SKM-1 (cell line): ENCODE data around the gene TOP3B.
"Not testable (repeated sequence)": the region's sequence is repeated elsewhere in the genome, so short reads cannot be mapped to it uniquely, and the experiment has no call there.

Source experiments
- DNase-seq: peaks from one replicate; lab custom pipeline; 2025; ENCODE audit not compliant: unreplicated experiment; lab: John Stamatoyannopoulos, UW

The TOP3B gene

DNA sequence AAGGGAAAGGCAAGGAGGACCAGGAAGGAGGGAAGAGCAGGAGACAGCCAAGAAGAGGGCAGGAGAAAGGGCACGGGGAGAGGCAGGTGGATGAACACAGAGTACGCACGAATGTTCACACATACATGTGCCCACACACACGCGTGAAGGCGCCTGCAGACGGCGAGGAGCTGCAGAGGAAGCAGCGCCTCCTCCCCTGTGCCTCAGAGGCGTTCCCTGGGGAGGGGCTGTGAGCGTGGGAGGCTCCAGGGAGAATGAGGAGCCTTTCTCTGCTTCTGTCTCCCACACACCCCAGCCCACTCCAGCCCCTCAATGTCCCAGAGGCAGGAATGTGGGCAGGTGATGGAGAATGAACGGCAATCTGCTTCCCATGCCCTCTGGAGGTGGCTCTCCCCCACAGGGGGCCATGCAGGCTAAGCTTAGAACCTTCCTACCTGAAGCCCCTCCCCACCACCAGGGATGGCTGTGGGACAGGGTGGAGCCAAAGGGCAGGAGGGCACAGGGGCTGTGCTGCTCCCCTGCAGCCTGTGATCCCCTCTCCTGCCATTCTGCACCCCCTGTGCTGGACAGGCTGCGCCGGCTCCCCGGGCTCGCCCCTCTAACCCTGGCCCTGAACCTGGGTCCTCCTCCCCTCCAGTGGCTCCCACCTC, 55.3 kb downstream of the TOP3B start:
- DNase-seq = no peak

DNA sequence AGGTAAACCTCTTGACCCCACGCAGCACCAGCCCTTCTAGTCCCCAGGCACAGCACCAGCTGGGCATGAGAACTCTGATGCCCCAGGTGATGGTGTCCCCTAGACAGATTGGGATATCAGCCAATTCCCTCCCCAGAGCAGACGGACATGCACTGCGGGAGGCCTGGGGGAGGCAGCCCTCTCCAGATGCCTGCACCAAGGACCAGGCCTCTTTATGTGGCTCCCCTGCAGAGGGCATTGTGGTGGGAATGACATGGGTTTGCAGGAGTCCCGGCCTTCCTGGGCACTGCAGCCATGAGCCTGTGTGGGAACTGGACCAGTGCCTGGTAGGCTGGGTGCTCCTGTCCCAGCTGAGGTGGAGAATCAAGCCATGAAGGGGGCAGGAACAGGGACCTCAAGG, 55.9 kb downstream of the TOP3B start:
- no peak for DNase-seq

DNA sequence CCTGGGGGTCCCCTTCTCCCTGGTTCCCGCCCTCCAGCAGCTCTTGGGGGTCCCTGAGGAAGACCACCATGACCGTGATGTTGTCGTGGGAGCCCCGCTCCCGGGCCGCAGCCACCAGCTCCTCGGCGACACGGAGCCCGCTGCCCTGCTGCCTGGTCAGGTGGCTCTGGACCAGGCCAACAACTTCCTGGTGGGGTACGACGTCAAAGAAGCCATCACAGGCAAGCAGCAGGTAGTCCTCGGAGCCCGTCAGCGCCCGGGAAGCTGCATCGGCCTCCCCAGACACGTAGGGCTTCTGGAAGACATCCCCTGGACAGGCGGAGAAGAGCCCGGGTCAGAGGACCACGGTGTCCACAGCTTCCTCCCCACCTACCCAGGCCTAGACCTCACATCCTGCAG, 59.4 kb downstream of the TOP3B start:
- DNase-seq = no peak

DNA sequence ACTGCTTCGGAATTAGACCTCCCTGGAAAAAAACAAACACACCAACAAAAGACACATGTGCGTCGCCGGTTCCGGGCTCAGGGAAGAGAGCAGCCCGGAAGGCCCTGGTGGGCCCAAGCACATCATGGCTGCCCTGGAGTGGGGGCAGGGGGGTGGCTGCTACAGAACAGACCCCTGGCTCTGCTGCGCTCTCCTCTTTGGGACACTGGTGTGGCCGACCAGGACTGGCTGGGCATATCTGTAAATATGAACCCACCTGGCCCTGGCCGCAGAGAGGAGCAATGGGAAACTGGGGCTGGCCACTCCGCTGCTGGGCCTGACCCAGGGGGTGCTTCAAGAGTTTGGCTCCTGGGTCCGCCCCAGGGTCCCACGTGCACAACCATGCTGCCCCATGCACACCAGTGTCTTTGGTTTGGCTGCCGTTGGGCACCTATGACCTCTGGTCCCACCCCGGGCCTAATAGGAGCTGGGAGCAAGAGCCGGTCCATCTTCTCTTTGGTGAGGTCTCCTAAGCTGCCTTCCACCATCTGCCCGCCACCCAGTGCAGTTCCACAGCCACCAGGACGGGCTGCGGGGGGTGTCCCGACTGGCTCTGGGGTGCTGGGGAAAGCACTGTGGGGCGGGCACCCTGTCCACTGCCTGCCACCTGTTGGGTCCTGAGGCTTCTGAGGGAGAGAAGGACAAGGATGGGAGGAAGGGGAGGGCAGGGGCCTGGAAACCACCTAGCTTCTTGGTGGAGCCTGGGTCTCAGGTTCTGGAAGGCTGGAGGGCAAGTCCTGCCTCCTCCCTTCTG, 60.0 kb downstream of the TOP3B start:
- no peak for DNase-seq

DNA sequence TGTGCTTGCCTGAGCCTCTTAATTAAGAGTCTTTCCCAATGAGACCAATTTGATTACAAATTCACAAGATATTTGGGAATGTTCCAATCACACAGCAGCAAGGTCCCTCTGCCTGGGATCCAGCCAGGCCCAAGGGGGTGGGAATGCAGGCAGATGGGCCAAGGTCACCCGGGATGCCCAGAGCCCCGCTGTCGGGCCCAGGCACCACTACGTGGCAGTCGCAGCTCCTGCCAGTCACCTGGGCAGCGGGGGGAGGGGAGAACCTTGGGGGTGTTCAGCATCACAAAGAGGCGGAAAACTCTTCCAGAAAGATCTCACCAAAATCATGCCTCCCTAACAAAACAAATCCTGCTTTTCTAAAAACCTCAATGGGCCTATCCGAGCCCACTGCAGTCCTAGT, 60.9 kb downstream of the TOP3B start:
- no peak for DNase-seq

DNA sequence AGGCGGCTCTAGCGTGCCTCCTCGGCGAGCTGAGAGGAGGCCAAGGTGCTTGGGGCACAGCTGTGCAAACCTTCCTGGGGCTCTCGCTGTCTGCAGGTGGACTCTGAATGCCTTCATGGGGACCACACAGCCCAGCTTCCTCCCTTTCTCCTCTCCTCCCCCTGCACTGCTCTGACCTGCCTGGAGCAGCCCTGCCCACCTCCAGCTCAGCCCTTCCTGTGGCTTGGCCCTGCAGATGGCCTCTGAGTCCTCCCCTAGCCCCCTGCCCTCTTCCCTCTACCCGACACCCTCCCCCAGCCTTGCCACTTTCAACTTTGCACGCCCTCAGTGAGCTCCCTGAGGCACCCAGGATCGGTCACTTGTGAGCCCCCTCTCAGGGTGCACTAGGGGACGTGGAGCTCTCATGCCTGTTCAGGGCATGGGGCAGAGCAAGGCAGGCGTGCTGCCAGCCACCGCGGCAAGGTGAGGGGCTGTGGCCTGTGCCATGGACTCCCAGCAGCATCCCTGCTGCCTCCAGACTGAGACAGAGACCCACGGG, 61.3 kb downstream of the TOP3B start:
- DNase-seq = no peak

DNA sequence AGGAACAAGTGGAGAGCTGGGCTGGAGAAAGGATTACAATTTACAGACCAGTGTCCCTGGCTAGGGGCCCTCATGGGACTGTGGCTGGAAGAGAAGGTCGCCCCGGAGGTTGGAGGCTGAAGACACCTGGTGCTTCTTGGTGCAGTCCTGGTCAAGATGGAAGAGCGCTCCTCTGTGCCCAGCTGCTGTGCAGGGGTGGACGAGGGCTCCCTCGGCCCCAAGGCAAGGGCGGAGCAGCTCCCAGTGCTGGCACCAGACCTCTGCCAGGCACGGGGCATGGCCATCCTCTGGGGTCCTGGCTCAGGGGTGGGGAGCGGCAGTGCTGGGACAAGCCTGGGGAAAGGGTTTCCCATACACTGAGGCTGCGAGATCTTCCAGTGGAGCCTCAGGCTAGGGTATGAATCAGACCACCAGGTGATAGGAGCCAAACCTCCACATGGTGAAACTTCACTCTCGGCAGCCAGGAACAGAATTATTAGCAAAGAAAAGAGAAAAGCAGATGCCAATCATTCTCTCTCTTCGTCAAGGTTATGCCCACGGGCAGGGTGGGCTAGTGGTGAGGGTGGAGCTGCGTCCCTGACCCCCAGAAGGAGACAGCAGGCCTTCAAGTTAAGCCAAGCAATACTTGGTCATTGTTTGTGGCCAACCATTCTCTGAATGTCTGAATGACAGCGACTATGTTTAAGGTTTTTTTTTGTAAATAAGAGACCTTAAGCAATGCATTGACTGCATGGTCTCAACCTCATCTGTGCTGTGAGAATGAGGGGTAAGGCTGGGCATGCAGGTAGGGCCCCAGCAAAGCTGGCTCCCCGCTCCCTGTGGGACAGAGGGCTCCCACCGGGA, 62.0 kb downstream of the TOP3B start:
- DNase-seq = no peak

DNA sequence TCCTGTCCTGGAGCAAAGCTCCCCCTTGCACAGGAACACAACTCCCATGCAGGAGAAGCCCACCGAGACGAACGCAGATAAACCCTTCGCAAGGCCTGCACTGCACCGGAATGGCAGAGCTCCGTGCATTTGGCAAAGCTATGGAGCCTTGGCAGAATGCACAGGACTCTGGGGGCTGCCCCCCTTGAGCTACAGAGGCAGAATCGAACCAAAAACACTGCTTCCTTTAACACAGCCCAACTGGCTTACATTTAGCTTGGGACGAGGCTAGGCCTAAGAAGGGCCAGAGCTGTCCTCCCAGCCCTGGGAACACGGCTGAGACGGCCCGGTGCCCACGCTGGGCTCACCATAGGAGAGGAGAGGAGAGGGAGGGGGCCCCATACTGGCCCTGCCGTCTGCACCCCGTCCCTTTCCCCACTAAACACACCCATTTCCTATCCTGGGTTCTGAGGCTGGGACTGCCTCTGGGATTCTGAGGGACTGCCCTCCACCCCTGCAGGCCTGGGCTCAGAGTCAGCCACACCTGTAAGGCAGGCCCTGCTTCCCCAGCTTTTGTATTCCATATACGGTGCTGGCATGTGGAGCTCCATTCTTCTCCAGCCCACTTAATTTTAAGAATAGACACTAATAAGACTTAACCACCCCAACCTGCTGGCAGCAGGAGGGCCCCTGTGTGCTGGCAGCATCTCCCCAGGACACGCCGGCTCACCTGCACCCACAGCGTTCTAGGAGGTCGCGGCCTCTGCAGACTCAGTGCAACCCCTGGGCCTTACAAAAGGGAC, 62.9 kb downstream of the TOP3B start:
- DNase-seq = no peak

DNA sequence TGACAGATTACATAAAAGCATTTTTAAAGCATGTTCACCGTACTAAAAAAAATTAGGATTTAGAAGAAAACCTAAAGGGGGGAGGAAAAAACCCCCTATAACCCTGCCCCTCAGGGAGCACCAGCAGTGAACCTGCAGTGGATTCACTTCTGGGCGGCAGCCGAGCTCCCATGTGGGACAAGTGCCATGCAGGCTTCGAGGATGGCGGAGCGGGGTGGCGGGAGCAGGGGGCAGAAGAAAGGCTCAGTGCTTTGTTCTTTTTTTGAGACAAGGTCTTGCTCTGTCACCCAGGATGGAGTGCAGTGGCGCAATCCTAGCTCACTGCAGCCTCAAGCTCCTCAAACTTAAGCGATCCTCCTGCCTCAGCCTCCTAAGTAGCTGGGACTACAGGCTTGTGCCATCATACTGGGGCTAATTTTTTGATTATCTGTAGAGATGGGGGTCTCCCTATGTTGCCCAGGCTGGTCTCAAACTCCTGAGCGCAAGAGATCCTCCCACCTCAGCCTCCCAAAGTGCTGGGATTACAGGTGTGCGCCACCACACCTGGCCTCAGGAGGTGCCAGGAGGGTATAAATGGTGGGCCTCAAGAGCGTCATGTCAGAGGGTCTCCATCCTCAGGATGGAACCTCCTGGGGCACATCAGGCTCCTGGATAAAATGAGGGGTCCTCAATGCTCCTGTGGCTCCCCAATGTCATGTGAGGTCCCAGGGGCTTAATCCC, 64.0 kb downstream of the TOP3B start:
- no peak for DNase-seq

DNA sequence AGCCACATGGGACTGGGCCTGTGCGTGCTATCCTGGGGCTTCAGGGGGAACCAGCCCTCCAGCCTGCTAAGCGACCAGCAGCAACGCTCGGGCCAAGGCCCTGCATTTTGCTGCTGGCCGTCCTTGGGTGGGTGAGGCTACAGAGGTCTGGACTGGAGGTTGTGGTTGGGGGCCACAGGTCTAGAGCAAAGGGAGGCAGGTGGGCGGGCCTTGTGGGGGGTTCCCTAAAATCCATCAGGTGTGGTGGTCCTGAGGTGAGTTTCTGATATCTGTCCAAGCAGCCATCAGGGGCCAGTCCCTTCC, 64.7 kb downstream of the TOP3B start:
- no peak for DNase-seq

DNA sequence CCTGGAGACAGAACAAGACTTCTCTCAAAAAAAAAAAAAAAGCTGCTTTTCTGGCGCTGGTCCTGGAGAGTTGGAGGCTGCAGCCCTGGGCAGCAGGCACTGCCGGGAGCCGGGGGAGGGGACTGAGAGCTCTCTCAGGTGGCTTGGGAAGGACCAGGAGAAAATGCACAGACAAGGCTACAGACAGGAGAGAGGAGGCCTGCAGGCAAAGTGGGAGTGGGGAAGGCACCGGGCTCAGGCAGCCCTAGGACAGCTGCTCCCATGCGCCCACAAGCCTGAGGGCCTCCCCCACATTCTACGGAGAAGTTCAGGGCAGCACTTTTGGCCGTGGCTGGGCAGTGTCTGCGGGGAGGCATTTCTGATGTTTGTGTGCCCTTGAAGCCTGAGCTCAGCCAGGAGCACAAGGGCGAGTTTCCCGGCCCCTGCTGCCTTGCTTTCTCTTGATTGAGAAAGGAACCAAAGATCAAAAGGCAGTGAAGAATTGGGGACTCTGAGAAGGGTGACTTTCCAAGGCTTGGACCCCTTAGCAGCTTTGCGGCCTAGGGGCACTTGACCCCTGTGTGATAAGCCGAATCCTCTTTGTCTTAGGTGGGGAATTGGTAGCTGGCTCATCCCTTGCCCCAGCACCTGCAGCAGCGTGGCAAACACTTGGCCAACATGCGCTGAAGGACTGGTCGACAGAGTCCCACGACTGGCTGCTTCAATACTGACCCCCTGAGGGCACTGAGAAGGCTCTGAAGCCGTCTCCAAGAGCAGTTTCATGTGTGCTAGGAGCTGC, 65.2 kb downstream of the TOP3B start:
- DNase-seq = no peak

DNA sequence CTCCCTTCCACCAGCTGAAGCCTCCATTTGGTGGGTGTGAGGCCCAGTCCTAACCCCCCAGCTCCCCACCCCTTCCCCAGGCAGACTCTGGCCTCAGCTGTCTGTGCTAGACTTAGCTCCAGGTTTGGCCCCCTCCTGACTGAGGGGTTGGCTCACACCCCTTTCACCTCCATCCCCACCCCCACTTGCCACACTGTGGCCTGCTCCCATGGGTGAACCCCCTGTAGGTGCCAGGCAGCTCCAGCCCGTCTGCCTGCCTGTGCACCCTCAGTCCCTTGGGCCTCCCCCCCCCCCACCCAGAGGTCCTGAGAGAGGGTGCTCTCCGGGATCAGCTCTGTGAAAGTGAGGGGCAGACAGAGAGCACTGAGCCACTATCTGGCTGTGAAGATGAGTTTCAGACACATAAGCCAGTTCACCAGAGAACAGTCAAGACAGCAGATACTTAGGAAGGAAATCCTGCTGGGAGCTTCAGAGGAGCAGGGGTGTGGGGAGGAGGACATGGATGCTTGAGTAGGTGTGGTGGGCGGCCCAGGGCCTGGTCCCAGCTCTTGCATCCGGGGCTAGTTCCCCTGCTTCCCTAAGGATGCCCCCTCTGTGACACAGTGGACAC, 66.2 kb downstream of the TOP3B start:
- no peak for DNase-seq

DNA sequence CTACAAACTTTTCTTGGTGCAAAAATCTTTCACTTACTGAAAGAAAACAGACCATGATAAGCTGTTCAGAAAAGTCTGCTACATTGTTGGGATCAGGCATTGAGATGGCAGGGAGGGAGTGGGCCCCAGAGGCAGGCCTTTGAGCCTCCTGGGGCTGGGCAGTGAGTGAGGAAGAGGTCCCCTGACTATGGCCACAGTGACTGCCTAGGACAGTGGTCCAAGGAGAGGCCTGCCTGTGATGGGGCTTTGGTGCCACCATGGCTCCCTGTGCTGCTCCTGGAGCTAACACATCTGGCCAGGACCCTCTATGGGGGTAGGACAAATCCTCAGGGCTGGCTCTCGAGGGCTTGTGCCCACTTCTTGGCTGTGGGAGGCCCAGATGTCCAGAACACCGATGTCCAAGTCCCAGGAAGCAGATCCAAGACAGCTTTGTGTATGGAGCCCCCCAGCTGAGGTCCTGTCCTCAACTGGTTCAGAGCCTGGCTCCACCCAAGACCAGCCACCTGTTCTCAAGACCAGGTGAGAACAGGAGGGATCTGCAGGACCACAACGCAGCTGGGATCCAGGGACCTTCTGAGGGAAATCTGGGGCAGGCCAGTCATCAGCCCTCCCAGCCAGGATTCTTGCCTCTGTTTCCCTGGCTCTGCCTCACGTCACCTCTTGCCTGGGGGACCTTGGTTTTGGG, 66.8 kb downstream of the TOP3B start:
- no peak for DNase-seq

DNA sequence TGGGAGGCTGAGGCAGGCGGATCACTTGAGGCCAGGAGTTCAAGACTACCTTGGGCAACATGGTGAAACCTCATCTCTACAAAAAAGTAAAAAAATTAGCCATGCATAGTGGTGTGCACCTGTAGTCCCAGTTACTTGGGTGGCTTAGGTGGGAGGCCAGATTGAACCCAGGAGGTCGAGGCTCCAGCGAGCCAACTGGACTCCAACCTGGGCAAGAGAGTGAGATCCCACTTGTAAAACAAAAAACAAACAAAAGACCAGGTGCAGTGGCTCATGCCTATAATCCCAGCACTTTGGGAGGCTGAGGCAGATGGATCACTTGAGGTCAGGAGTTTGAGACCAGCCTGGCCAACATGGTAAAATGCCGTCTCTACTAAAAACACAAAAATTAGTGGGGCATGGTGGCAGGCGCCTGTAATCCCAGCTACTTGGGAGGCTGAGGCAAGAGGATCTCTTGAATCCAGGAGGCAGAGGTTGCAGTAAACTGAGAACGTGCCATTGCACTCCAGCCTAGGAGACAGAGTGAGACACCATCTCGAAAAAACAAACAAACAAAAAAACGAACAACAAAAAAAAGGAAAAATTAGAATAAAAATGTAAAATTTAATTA, 68.4 kb downstream of the TOP3B start:
- not testable (repeated sequence) for DNase-seq

DNA sequence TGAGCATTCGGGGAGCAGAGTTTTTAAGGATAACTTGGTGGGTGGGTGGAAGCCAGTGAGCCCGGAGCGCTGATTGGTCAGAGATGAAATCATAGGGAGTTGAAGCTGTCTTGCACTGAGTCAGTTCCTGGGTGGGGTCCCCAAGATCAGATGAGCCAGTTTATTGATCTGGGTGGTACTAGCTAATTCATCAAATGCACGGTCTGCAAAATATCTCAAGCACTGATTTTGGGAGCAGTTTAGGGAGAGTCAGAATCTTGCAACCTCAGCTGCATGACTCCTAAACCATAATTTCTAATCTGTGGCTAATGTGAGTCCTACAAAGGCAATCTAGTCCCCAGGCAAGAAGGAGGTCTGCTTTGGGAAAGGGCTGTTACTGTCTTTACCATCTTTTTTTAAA, 72.2 kb downstream of the TOP3B start:
- not testable (repeated sequence) for DNase-seq

DNA sequence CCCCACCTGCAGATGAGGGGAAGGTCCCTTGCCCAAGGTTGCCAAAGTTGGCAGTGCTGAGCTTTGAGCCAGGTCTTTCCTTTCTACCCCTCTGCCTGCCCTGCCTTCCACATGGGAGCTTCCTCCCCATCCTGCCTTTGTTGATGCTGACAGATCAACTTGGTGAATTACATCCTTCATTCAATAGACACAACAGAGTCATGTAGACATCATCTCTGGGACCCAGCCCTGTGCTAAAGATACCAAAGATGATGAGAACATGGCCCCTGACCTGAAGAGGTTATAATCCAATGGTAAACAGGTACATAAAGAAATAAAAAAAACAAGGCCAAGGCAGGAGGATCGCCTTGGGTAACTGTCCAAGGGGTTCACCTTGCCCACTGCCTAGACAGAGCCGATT, 72.7 kb downstream of the TOP3B start:
- DNase-seq = no peak

DNA sequence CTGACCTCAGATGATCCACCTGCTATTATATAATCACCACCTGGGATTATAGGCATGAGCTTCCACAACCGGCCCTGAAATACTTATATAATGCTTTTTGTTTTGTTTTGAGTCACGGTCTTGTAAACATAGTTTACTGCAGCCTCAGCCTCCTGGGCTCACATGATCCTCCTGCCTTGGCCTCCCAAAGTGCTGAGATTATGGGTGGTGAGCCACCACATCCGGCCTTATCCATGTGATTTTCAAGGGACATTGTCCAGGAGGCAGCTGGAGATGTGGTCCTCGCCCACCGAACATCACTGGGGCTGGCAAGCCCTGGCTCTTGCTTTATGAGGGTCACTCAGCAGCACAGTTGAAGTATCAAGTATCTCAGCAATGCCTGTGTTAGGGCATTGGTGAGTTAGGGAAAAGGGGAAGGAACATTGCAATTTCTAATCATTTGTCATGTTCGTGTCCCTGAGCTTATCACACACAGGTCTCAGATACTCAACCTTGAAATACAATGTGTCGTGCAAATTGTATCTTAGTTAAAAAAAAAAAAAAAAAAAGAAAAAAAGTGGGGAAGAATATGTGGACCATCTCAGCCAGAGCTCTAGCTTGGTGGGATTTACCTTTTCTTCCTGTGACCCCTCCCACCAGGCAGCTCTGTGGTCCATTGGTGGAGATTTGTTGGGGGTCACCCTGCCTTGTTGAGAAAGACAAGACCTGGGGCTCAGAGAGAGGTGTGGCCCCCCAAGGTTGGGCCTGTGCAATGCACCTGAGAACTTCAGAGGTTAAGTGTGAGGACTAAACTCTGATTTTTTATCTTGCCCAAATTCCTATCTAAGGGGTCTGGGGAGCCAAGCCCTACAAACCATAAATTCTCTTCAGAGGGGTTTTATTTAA, 74.7 kb downstream of the TOP3B start:
- DNase-seq = no peak
